Measurements from ENCODE around the gene GALNT10. TPM values are rescaled to one million over a fixed set of nuclear protein-coding genes. Genes with fewer than 3 reads are reported as not detected.

GALNT10 gene
- polyA plus RNA-seq, 2 of the 4 experiments (the other 2 are of a cell fraction) = 110 to 156 TPM

GRCh38 chr5:154388842-154389241 lies 198.3 kb downstream of the GALNT10 start (continued):
- TF ChIP-seq, protein P1, sequence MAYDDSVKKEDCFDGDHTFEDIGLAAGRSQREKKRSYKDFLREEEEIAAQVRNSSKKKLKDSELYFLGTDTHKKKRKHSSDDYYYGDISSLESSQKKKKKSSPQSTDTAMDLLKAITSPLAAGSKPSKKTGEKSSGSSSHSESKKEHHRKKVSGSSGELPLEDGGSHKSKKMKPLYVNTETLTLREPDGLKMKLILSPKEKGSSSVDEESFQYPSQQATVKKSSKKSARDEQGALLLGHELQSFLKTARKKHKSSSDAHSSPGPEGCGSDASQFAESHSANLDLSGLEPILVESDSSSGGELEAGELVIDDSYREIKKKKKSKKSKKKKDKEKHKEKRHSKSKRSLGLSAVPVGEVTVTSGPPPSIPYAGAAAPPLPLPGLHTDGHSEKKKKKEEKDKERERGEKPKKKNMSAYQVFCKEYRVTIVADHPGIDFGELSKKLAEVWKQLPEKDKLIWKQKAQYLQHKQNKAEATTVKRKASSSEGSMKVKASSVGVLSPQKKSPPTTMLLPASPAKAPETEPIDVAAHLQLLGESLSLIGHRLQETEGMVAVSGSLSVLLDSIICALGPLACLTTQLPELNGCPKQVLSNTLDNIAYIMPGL (CRISPR knock-in tag; IDR thresholded peaks at IDR 0.05; ENCODE audit: borderline replicate concordance) = no peak
- no peak for TF ChIP-seq FOXS1 (CRISPR knock-in tag; IDR thresholded peaks at IDR 0.05)
- TF ChIP-seq EHF (CRISPR knock-in tag; IDR thresholded peaks at IDR 0.05) = no peak
- TF ChIP-seq NPAS2 (CRISPR knock-in tag; IDR thresholded peaks at IDR 0.05; ENCODE audit: borderline replicate concordance) = no peak

DNA sequence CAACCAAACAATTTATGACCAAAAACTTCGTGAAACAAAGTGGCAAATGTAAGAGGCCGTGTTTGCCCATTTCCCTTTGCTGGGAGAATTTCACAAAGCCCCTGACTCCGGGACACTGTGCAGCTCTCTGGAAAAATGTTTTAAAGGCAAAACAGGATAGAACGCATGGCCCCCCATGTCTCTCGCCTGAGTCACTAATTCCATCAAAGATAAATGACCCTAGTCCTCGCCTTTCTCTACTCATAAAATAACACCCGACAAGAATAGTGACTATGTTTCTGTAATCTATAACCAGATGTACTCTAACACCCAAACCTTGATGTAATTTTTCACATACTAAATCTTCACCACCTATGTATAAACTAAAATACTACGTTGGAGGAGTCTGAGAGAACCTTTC lies 199.6 kb downstream of the GALNT10 start:
- POLR2A ChIA-PET = no interaction called here
- WGBS (ENCODE audit: missing lambda C conversion rate) = 92% methylated on average over 8 of the region's 8 CpGs
- Histone ChIP-seq H3K27ac (no peak overlapping the region), H3K9me3 (no peaks in the 10 kb centered on the region), H3K4me3 (no peak overlapping the region), H3K4me2 (no peak overlapping the region), H3K4me1 (peaks cover 39% of the 10 kb centered on the region)
- DNase-seq (ENCODE audit: low read depth in 1 of 2, low spot score in 1 of 2) = no peak
- CTCF ChIA-PET = interaction anchor here (1.1 kb wide), 1 partner anchor 15 kb away, joined by 4 read pairs; no protein-coding TSS in a partner anchor
- FAIRE-seq = no peak
- TF ChIP-seq MAFK (IDR thresholded peaks at IDR 0.05; ENCODE audit: partially characterized antibody) (no peak), ZC3H11A (IDR thresholded peaks at IDR 0.05) (no peak), MAZ (IDR thresholded peaks at IDR 0.05; ENCODE audit: borderline replicate concordance, low read depth, low read length) (no peak), MAX (IDR thresholded peaks at IDR 0.05) (no peak), JUNB (IDR thresholded peaks at IDR 0.05) (no peak), ESRRA (IDR thresholded peaks at IDR 0.05; ENCODE audit: borderline replicate concordance, low read length) (no peak), RFX5 (IDR thresholded peaks at IDR 0.05) (no peak), HOXA7 (CRISPR knock-in tag; IDR thresholded peaks at IDR 0.05) (no peak), ZNF302 (CRISPR knock-in tag; IDR thresholded peaks at IDR 0.05) (no peak), TP53 (CRISPR knock-in tag; IDR thresholded peaks at IDR 0.05) (no peak), RARB (CRISPR knock-in tag; IDR thresholded peaks at IDR 0.05) (no peak), HDAC2 (IDR thresholded peaks at IDR 0.05) (no peak), HOXB5 (CRISPR knock-in tag; IDR thresholded peaks at IDR 0.05) (no peak), CBX2 (IDR thresholded peaks at IDR 0.05; ENCODE audit: borderline replicate concordance, low read depth) (no peak), FOSL2 (IDR thresholded peaks at IDR 0.05) (no peak), FOSL2 (CRISPR knock-in tag; IDR thresholded peaks at IDR 0.05) (no peak)
- TF ChIP-seq, protein P2, sequence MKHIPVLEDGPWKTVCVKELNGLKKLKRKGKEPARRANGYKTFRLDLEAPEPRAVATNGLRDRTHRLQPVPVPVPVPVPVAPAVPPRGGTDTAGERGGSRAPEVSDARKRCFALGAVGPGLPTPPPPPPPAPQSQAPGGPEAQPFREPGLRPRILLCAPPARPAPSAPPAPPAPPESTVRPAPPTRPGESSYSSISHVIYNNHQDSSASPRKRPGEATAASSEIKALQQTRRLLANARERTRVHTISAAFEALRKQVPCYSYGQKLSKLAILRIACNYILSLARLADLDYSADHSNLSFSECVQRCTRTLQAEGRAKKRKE (CRISPR knock-in tag; IDR thresholded peaks at IDR 0.05; ENCODE audit: low read depth) = no peak
- TF ChIP-seq, protein P3, sequence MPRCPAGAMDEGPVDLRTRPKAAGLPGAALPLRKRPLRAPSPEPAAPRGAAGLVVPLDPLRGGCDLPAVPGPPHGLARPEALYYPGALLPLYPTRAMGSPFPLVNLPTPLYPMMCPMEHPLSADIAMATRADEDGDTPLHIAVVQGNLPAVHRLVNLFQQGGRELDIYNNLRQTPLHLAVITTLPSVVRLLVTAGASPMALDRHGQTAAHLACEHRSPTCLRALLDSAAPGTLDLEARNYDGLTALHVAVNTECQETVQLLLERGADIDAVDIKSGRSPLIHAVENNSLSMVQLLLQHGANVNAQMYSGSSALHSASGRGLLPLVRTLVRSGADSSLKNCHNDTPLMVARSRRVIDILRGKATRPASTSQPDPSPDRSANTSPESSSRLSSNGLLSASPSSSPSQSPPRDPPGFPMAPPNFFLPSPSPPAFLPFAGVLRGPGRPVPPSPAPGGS (IDR thresholded peaks at IDR 0.05) = no peak
- TF ChIP-seq, protein P4, sequence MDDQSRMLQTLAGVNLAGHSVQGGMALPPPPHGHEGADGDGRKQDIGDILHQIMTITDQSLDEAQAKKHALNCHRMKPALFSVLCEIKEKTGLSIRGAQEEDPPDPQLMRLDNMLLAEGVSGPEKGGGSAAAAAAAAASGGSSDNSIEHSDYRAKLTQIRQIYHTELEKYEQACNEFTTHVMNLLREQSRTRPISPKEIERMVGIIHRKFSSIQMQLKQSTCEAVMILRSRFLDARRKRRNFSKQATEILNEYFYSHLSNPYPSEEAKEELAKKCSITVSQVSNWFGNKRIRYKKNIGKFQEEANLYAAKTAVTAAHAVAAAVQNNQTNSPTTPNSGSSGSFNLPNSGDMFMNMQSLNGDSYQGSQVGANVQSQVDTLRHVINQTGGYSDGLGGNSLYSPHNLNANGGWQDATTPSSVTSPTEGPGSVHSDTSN (IDR thresholded peaks at IDR 0.05) = no peak
- TF ChIP-seq, protein P5, sequence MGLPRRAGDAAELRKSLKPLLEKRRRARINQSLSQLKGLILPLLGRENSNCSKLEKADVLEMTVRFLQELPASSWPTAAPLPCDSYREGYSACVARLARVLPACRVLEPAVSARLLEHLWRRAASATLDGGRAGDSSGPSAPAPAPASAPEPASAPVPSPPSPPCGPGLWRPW (IDR thresholded peaks at IDR 0.05) = no peak
- TF ChIP-seq, protein P6, sequence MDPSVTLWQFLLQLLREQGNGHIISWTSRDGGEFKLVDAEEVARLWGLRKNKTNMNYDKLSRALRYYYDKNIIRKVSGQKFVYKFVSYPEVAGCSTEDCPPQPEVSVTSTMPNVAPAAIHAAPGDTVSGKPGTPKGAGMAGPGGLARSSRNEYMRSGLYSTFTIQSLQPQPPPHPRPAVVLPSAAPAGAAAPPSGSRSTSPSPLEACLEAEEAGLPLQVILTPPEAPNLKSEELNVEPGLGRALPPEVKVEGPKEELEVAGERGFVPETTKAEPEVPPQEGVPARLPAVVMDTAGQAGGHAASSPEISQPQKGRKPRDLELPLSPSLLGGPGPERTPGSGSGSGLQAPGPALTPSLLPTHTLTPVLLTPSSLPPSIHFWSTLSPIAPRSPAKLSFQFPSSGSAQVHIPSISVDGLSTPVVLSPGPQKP (IDR thresholded peaks at IDR 0.05; ENCODE audit: low read depth, low read length) = no peak
- ATAC-seq = no peak
